ENCODE measurements around the gene ENTHD1.
"Not testable (repeated sequence)": the region's sequence is repeated elsewhere in the genome, so short reads cannot be mapped to it uniquely, and the experiment has no call there.

The ENTHD1 gene

GRCh38 chr22:39896313-39896996, 2.9 kb upstream of the ENTHD1 start:
- no peak for DNase-seq

GRCh38 chr22:39895682-39896081, 2.1 kb upstream of the ENTHD1 start:
- DNase-seq = no peak

- DNase-seq = no peak
Observed at GRCh38 chr22:39894554-39895092, 1.1 kb upstream of the ENTHD1 start.

- not testable (repeated sequence) for DNase-seq
Observed at GRCh38 chr22:39889924-39890323, 3.6 kb downstream of the ENTHD1 start.

GRCh38 chr22:39883057-39883456, 10.5 kb downstream of the ENTHD1 start:
- DNase-seq = no peak

- no peak for DNase-seq
Observed at GRCh38 chr22:39880722-39881121, 12.8 kb downstream of the ENTHD1 start.

GRCh38 chr22:39877079-39877845, 16.3 kb downstream of the ENTHD1 start:
- DNase-seq = no peak

- DNase-seq = not testable (repeated sequence)
Observed at GRCh38 chr22:39875176-39875885, 18.2 kb downstream of the ENTHD1 start.

GRCh38 chr22:39873965-39874364, 19.6 kb downstream of the ENTHD1 start:
- DNase-seq = no peak

- no peak for DNase-seq
Observed at GRCh38 chr22:39872548-39872947, 21.0 kb downstream of the ENTHD1 start.

- DNase-seq = no peak
Observed at GRCh38 chr22:39871008-39871798, 22.4 kb downstream of the ENTHD1 start.

GRCh38 chr22:39869797-39870196, 23.8 kb downstream of the ENTHD1 start:
- not testable (repeated sequence) for DNase-seq

GRCh38 chr22:39868741-39869140, 24.8 kb downstream of the ENTHD1 start:
- DNase-seq = no peak

GRCh38 chr22:39859903-39860588, 33.5 kb downstream of the ENTHD1 start:
- no peak for DNase-seq

GRCh38 chr22:39856588-39856987, 37.0 kb downstream of the ENTHD1 start:
- no peak for DNase-seq

- DNase-seq = no peak
Observed at GRCh38 chr22:39852799-39853198, 40.8 kb downstream of the ENTHD1 start.

- DNase-seq = no peak
Observed at GRCh38 chr22:39851606-39852315, 41.8 kb downstream of the ENTHD1 start.

GRCh38 chr22:39847477-39847876, 46.1 kb downstream of the ENTHD1 start:
- no peak for DNase-seq

GRCh38 chr22:39846539-39846938, 47.0 kb downstream of the ENTHD1 start:
- DNase-seq = not testable (repeated sequence)

- no peak for DNase-seq
Observed at GRCh38 chr22:39845529-39845928, 48.0 kb downstream of the ENTHD1 start.

- DNase-seq = peak; percentile 42
Observed at GRCh38 chr22:39839917-39840510, 53.5 kb downstream of the ENTHD1 start.

Measured in stimulated activated naive CD4-positive, alpha-beta T cell treated with Interleukin-2 at 50 U/mL for 16 hours (primary cell).